ENCODE results near the gene RNFT1.
A peak's percentile ranks its signal among the peaks of the same experiment; 100 is the strongest.
"Not testable (repeated sequence)": the region's sequence is repeated elsewhere in the genome, so short reads cannot be mapped to it uniquely, and the experiment has no call there.

RNFT1 gene

DNA sequence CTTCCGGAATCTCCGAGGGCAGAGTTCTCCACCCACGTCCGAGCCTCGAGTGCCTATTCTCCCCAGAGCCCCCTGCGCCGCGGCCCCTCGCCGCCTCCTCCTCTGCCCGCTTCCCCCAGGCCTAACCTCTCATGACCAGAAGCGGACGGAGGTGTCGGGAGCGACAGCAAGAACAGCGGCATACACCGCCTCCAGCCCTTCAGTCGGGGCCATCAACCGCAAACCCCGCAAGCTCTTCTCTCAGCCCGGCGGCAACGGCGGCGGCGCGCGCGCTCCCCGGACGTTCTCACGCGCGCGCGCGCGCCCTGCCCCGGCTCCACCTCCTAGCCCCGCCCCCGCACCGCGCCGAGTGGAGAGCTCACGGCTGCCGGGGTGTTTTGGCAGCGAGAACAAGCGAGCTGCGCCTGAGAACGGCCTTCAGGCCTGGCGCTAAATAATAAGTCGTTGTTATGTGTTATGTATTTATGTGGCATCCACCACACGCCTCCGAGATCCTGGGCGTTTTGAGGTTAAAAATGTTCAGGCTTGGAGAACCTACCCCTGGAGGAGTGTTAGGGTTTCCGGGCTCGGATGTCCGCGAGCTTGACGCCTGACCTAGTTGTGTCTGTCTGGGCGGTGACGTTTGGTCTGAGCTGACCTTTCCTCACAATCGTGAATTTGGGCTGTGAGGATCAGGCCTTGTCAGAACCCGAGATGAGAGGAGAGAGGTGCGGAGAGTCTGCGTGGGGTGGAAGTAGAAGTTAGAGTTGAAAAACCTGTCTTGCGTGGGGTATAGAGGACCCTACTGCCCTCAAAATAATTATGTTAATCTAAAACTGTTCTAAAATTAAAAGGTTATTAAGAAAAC lies at the start of gene RNFT1:
TSS of gene RNFT1 (minus strand) at position 259 of the 847 bp plus-strand sequence. CDS start at position 182, 77 bp downstream.
- Mint-ChIP-seq H3K4me3 (peak within 1 kb of the TSS; percentile 86), H3K9me3 (no peaks in the 10 kb centered on the region), H3K4me1 (peaks cover 16% of the 10 kb centered on the region), H3K36me3 (peaks cover 34% of the 10 kb centered on the region), H3K27ac (peak within 1 kb of the TSS; percentile 94)
- ATAC-seq (peak; percentile 90), DNase-seq (ENCODE audit: low spot score in 2 of 2) (peak; percentile 89 to 95)

DNA sequence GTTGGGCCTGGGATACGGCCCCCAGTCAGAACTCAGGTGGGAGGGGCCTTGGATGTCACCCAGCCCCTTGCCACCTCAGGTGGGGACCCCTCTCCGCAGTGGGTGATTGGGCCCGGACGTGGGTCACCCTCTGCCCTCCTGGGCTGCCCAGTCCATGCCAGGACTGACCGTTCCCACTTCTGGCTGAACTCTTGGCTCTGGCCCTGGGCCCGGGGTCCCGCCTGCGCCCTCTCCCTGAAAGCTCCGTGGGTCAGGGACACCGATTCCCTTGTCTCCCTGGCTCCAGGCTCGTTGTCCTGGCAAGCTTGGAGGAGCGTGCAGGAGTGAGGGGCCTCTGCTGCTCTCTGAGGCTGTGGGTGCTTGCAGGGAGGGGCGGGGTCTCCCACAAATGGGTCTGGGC lies 44.8 kb upstream of the RNFT1 start:
- not testable (repeated sequence) for H3K9me3 Mint-ChIP-seq; H3K4me1 Mint-ChIP-seq; DNase-seq (ENCODE audit: low spot score in 2 of 2); H3K4me3 Mint-ChIP-seq; ATAC-seq; H3K36me3 Mint-ChIP-seq; H3K27ac Mint-ChIP-seq

GRCh38 chr17:60008377-60008776 lies 43.8 kb upstream of the RNFT1 start:
- H3K27ac Mint-ChIP-seq; H3K9me3 Mint-ChIP-seq; H3K4me1 Mint-ChIP-seq; H3K36me3 Mint-ChIP-seq; ATAC-seq; H3K4me3 Mint-ChIP-seq; DNase-seq (ENCODE audit: low spot score in 2 of 2): not testable (repeated sequence)

DNA sequence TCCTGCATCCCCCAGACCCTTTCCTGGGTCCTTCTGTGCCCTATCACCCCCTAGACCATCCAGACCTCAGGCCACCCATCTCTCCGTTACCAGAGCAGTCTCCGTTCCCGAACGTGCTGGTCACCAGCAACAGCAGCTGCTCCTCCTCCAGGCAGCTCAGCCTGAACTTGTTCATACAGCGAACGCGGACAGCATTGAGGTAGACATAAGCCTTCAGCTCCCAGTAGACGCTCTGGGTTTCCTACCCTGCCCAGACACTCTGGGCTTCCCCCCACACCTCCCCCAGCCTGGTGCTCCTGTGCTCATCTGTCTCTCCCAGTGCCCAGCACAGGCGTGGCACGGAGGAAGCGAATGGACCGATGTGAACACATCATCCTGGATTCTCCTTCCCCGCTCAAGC lies 41.6 kb upstream of the RNFT1 start:
- no peaks in the 10 kb centered on the region for H3K4me1 Mint-ChIP-seq
- no peaks in the 10 kb centered on the region for H3K9me3 Mint-ChIP-seq
- no peak for DNase-seq (ENCODE audit: low spot score in 2 of 2)
- H3K36me3 Mint-ChIP-seq = no peaks in the 10 kb centered on the region
- H3K27ac Mint-ChIP-seq = no peak overlapping the region
- no peak overlapping the region for H3K4me3 Mint-ChIP-seq
- no peak for ATAC-seq

DNA sequence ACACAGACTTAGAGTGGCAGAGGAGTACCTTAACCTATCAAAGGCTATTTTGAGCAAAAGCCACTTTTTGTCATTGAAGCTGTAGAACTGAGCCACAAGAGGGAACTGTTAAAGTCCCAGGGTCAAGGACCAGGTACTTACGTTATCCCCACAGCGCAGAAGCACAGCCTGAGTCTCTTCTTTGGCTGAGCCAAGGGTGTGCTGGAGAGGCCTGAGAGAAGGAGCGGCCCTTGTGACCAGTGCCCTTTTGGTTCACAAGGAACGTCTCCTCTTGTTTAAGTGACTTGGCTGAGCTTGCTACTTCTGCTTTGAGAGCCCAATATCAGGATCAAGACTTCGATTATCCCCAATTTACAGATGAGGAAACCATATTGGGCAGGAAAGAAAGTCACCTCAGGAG lies 40.0 kb upstream of the RNFT1 start:
- not testable (repeated sequence) for H3K4me1 Mint-ChIP-seq

GRCh38 chr17:60002405-60002804 lies 37.9 kb upstream of the RNFT1 start:
- H3K36me3 Mint-ChIP-seq = not testable (repeated sequence)

More for the DNA sequence above, 40.0 kb upstream of the RNFT1 start:
- H3K36me3 Mint-ChIP-seq; H3K4me3 Mint-ChIP-seq; H3K27ac Mint-ChIP-seq; ATAC-seq; H3K9me3 Mint-ChIP-seq; DNase-seq (ENCODE audit: low spot score in 2 of 2): not testable (repeated sequence)

GRCh38 chr17:59996608-59997007 lies 32.1 kb upstream of the RNFT1 start:
- H3K36me3 Mint-ChIP-seq; DNase-seq (ENCODE audit: low spot score in 2 of 2); ATAC-seq; H3K27ac Mint-ChIP-seq; H3K9me3 Mint-ChIP-seq; H3K4me3 Mint-ChIP-seq; H3K4me1 Mint-ChIP-seq: not testable (repeated sequence)

More at GRCh38 chr17:60002405-60002804, 37.9 kb upstream of the RNFT1 start:
- not testable (repeated sequence) for ATAC-seq; H3K4me1 Mint-ChIP-seq; H3K4me3 Mint-ChIP-seq; H3K27ac Mint-ChIP-seq; DNase-seq (ENCODE audit: low spot score in 2 of 2); H3K9me3 Mint-ChIP-seq

GRCh38 chr17:59975166-59975565 lies 10.6 kb upstream of the RNFT1 start:
- H3K4me1 Mint-ChIP-seq; ATAC-seq; H3K36me3 Mint-ChIP-seq; H3K27ac Mint-ChIP-seq; DNase-seq (ENCODE audit: low spot score in 2 of 2); H3K4me3 Mint-ChIP-seq; H3K9me3 Mint-ChIP-seq: not testable (repeated sequence)

- not testable (repeated sequence) for H3K4me3 Mint-ChIP-seq; H3K4me1 Mint-ChIP-seq; H3K9me3 Mint-ChIP-seq; DNase-seq (ENCODE audit: low spot score in 2 of 2); ATAC-seq; H3K36me3 Mint-ChIP-seq; H3K27ac Mint-ChIP-seq
Observed at GRCh38 chr17:59973483-59973882, 8.9 kb upstream of the RNFT1 start.

GRCh38 chr17:59972778-59973177 lies 8.2 kb upstream of the RNFT1 start:
- H3K36me3 Mint-ChIP-seq = no peaks in the 10 kb centered on the region
- H3K4me3 Mint-ChIP-seq = no peak overlapping the region
- DNase-seq (ENCODE audit: low spot score in 2 of 2) = no peak
- H3K9me3 Mint-ChIP-seq = no peaks in the 10 kb centered on the region
- no peak for ATAC-seq
- H3K27ac Mint-ChIP-seq = no peak overlapping the region
- no peaks in the 10 kb centered on the region for H3K4me1 Mint-ChIP-seq

- not testable (repeated sequence) for H3K4me3 Mint-ChIP-seq; H3K36me3 Mint-ChIP-seq; H3K27ac Mint-ChIP-seq; ATAC-seq; H3K4me1 Mint-ChIP-seq; H3K9me3 Mint-ChIP-seq; DNase-seq (ENCODE audit: low spot score in 2 of 2)
Observed at GRCh38 chr17:59971771-59972170, 7.2 kb upstream of the RNFT1 start.

- H3K27ac Mint-ChIP-seq = peak overlapping the region; percentile 94
- peaks cover 42% of the 10 kb centered on the region for H3K36me3 Mint-ChIP-seq
- H3K9me3 Mint-ChIP-seq = no peaks in the 10 kb centered on the region
- DNase-seq (ENCODE audit: low spot score in 2 of 2) (peak; percentile 24 to 71), ATAC-seq (peak; percentile 85)
- H3K4me3 Mint-ChIP-seq = peak overlapping the region; percentile 86
- H3K4me1 Mint-ChIP-seq = peaks cover 24% of the 10 kb centered on the region
Observed at GRCh38 chr17:59963738-59964481, 630 bp downstream of the RNFT1 start.

- ATAC-seq (no peak), DNase-seq (ENCODE audit: low spot score in 2 of 2) (no peak)
- Mint-ChIP-seq H3K9me3 (no peaks in the 10 kb centered on the region), H3K4me1 (peaks cover 26% of the 10 kb centered on the region), H3K27ac (no peak overlapping the region), H3K36me3 (peaks cover 52% of the 10 kb centered on the region), H3K4me3 (peak overlapping the region; percentile 86)
Observed at GRCh38 chr17:59962739-59963318, 1.7 kb downstream of the RNFT1 start.

DNA sequence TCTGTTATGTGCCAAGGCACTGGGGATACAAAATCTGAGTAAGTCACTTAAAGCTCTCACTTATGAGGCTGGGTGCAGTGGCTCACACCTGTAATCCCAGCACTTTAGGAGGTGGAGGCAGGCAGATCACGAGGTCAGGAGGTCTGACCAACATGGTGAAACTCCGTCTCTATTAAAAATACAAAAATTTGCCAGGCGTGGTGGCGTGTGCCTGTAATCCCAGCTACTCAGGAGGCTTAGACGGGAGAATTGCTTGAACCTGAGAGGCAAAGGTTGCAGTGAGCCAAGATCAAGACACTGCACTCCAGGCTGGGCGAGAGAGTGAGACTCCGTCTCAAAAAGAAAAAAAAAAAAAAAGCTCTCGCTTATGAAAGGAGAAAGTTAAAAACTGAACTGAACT lies 5.0 kb downstream of the RNFT1 start:
- ATAC-seq; DNase-seq (ENCODE audit: low spot score in 2 of 2); H3K9me3 Mint-ChIP-seq; H3K27ac Mint-ChIP-seq; H3K4me3 Mint-ChIP-seq: not testable (repeated sequence)
- H3K4me1 Mint-ChIP-seq = peaks cover 20% of the 10 kb centered on the region
- peaks cover 85% of the 10 kb centered on the region for H3K36me3 Mint-ChIP-seq

DNA sequence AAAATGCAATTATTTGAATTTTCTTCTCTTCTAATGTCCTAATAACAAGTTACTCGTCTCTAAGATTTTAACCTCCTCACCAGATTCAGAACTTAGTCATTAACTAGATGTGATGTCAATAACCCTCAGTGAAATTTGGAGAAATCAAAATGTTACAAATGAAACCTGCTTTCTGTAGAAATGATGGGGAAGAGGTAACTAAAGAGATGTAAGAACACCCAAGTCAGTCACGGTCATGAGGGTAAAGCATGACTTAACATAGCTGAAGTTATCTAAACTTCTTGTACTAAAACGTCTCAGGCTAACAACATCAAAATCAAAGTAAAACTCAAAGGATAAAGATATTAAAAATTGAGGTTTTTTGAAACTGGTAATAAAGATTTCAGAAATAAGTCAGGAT lies 9.7 kb downstream of the RNFT1 start:
- H3K9me3 Mint-ChIP-seq = no peaks in the 10 kb centered on the region
- H3K36me3 Mint-ChIP-seq = peaks cover 85% of the 10 kb centered on the region
- H3K27ac Mint-ChIP-seq = peak overlapping the region; percentile 10
- peaks cover 11% of the 10 kb centered on the region for H3K4me1 Mint-ChIP-seq
- DNase-seq (ENCODE audit: low spot score in 2 of 2) (no peak), ATAC-seq (no peak)
- H3K4me3 Mint-ChIP-seq = no peak overlapping the region

All from stimulated activated effector memory CD8-positive, alpha-beta T cell treated with anti-CD3 and anti-CD28 coated beads, Interleukin-12 subunit alpha, Interleukin-12 subunit beta, amount 100 ng/mL, for 72 hours (primary cell).